ENCODE data around the gene FHIP1A.

DNA sequence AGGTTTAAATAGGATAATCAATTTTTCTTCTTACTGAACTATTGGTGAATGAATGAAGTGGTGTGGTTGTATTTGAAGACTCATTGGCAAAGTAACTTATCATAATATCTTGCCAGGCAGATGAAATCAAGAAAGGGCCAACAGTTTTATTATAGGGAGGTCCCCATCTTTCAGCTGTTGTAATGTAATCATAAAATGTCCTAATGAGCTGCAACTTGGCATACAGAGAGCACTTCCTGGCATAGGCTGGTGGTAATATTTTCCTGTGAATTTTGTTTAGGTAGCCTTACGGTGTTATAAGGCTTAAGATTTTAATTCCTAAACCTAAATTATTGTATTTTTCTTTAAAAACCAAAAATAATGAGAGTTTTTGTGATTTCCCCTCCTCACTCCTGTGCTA lies 17.5 kb downstream of the FHIP1A start:
- TF ChIP-seq, protein P1, sequence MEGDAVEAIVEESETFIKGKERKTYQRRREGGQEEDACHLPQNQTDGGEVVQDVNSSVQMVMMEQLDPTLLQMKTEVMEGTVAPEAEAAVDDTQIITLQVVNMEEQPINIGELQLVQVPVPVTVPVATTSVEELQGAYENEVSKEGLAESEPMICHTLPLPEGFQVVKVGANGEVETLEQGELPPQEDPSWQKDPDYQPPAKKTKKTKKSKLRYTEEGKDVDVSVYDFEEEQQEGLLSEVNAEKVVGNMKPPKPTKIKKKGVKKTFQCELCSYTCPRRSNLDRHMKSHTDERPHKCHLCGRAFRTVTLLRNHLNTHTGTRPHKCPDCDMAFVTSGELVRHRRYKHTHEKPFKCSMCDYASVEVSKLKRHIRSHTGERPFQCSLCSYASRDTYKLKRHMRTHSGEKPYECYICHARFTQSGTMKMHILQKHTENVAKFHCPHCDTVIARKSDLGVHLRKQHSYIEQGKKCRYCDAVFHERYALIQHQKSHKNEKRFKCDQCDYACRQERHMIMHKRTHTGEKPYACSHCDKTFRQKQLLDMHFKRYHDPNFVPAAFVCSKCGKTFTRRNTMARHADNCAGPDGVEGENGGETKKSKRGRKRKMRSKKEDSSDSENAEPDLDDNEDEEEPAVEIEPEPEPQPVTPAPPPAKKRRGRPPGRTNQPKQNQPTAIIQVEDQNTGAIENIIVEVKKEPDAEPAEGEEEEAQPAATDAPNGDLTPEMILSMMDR (IDR thresholded peaks at IDR 0.05) = no peak
- TF ChIP-seq POLR2A (IDR thresholded peaks at IDR 0.05) = no peak

Measured in adrenal gland (tissue), 5 donors.